Activated CD4-positive, CD25-positive, alpha-beta regulatory T cell (primary cell): Measurements from ENCODE around the gene GNB4.

ENCODE experiments used
- DNase-seq, 4 experiments: peaks; one replicate each; lab custom pipeline; 2025; lab: John Stamatoyannopoulos, UW

GNB4 gene

GRCh38 chr3:179451265-179452175 lies at the start of gene GNB4:
Gene GNB4 (minus strand): TSS chr3:179451470. CDS start chr3:179426200, 25,270 bp downstream.
- peak in 2 of 4 experiments; percentile 2 to 9 for DNase-seq

DNA sequence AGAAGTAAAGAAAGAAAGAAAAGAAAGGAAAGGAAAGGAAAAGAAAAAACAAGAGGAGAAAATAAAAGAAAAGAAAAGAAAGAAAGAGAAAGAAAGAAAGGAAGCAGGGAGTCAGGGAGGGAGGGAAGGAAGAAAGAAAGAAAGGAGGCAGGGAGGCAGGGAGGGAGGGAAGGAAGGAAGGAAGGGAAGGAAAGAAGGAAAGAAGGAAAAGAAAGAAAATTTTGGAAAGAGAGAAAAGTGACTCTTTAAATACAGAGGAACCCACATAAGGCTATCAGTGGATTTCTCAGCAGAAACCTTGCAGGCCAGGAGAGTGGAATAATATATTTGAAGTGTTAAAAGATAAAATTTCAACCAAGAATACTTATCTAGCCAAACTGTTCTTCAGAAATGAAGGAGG lies 44.2 kb upstream of the GNB4 start:
- DNase-seq: no peak

- no peak for DNase-seq
Observed at GRCh38 chr3:179493260-179493659, 42.0 kb upstream of the GNB4 start.

DNA sequence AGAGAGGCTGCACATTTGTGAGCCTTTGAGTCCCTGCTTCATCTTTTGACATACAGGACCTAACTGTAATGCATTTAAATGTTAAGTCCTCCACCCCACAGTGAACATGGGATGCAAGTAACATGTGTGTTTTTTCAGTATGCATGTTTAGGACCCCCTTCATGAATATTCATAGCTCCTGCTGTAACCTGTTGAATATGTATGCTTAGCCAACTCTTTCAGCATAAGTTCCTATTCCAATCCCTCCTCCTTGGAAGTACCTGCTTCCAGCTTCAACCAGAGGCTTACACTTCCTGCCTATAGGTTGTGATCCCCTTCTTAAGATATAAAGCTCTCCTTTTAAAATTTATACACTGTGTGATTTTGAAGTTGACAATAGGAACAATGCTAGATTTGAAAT lies 36.9 kb upstream of the GNB4 start:
- DNase-seq: no peak

DNA sequence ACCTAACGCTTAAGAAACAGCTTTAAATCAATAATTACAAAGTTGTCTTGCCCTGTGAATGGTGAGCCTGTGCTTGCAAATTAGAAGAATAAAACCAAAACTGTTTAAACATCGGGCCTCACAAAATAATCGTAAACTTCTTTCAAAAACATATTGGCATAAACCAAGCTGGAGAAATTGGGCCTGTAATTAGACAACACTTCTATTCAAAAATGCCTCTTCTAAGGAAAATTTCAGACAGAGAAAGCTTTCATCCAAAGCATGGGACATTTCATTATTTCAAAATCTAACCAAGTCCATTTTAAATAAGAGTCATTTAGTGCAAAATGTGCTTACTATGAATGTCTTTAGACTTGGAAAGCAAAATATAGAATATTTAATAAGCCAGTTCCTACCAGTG lies 35.5 kb upstream of the GNB4 start:
- DNase-seq: no peak

DNA sequence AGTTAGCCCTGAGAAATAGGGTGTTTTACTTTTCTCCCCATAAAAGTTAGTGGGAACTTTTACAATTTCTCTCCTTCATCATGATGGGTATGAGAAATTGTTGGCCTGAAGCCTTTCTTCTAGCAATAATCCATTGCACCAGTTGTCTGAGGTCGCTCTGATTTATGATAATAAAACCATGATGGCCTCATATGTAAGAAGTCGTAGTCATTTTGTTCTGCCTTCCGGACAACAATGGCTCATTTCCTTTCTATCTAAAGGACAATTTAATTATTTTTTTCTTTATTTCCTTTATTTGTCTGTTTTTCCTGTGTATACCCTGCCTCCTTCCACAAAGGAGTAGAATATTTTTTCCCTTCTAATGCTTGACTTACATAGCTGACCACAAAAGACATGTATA lies 31.6 kb upstream of the GNB4 start:
- DNase-seq: no peak

DNA sequence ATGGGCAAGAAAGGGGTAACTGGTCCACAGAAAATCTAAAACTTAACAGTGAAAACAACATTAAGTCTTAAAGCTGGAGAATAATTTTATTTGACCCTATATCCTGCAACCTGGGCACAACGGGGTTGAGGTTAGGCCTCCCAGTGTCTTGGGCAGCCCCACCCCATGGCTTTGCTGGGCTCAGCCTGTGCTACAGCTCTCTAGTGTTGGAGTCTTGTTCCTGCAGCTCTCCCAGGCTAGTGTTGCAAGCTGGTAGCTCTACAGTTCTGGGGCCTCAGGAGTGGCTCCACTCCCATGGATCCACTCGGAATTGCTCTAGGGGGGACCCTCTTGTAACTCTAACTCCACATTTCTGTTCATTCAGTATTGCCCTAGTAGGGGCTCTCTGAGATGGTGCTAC lies 24.9 kb upstream of the GNB4 start:
- DNase-seq: no peak

DNA sequence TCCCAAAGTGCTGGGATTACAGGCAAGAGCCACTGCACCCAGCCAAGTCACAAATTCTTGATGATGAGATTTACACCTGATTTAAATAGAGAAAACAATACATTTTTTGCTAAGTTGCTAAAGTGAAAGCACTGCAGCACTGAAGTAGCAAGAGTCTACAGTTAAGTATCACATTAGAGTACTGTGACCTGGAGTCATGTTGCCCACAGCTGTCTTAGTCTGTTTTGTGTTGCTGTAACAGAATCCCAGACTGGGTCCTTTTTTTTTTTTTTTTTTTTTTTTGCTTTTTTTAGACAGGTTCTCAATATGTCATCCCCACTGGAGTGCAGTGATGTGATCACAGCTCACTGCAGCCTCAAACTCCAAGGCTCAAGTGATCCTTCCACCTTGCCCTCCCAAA lies 23.2 kb upstream of the GNB4 start:
- no peak for DNase-seq

- DNase-seq: no peak
Observed at GRCh38 chr3:179473565-179473964, 22.3 kb upstream of the GNB4 start.

- no peak for DNase-seq
Observed at GRCh38 chr3:179464323-179465092, 13.2 kb upstream of the GNB4 start.

DNA sequence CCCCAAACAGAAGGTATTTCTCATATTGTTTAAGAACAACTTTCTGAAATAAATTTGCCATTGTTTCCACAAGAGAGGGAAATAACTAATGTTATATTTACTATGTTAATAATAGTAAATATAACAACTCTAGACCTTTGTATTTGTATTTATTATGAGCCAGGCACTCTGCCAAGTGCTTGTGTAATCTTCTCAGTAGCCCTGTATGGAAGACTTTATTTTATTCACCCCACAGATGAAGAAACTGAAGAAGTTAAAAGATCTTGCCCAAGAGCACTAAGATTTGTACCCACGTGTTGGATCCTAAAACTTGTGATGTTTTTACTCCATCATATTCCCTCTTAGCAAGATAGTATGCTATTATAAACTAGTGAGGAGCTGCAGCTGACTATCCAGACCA lies 12.0 kb upstream of the GNB4 start:
- DNase-seq: no peak

DNA sequence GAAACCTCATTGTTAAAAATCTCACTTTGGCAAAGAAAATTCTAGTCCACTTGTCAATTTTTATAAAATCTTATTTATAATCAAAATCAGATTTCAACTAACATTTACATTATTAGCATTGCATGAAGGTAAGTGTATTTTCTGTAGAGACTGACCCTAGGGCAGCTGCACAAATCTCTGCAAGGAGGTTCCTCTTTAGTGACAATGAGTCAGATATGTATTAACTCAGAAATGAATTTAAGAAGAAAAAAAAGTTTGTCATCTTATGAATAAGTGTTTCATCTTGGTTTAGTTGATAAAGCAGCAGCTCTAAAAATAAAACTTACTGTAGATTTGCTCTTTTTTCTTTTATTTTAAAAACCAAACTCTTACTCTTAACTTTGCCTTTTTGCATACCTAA lies 9.0 kb upstream of the GNB4 start:
- DNase-seq: no peak

GRCh38 chr3:179455954-179456353 lies 4.7 kb upstream of the GNB4 start:
- DNase-seq: no peak

DNA sequence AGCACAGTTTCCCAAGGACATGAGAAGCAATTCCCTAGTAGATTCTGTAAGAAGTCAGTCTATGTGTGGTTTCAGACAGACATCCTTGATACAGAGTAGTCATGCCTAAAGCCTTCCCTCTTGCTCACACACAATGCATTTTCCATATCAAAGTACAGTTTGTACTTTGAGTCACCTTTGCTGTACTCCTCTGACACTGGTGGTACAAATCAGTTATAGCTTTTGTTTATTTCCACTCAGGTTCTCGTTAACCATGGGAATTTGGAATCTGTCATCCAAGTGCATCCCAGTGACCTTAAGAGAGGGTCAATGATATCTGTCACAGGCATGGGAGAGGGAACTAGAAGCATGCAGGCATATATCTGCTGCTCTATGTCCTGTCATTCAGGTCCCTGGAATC lies 3.6 kb upstream of the GNB4 start:
- DNase-seq: no peak

- no peak for DNase-seq
Observed at GRCh38 chr3:179453967-179454366, 2.7 kb upstream of the GNB4 start.

DNA sequence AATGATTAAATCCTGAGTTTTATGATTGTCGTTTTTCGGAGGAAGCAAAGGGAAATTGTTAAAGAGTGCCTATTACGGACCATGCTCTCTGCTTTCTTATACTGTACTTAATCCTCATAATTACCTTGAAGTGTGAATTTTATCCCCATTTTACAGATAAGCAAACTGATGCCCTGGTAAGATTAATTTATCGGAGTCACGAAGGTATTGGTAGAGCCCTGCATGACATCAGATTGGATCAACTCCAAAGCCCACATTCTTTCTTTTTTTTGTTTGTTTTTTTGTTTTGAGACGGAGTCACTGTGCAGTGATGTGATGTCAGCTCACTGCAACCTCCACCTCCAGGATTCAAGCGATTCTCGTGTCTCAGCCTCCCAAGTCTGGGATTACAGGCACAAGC lies 1.6 kb upstream of the GNB4 start:
- no peak for DNase-seq

- no peak for DNase-seq
Observed at GRCh38 chr3:179452176-179452564, 900 bp upstream of the GNB4 start.

GRCh38 chr3:179450901-179451264 lies 387 bp downstream of the GNB4 start:
- no peak for DNase-seq

- no peak for DNase-seq
Observed at GRCh38 chr3:179450261-179450701, 989 bp downstream of the GNB4 start.

GRCh38 chr3:179449636-179450035 lies 1.6 kb downstream of the GNB4 start:
- no peak for DNase-seq

DNA sequence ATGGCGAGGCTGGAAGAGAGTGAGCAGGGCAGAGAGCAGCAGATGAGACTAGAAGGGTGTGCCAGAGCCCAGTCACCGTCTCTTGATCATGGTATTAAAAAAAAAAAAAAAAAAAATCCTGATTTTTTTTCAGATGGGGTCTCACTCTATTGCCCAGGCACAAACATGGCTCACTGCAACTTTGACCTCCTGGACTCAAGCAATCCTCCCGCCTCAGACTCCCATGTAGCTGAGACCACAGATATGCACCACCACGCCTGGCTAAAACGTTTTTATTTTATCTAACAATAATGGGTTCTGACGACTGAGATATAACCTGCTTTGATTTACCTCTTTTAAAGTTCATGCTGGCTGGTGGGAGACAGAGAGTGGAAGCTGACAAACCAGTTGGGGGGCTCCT lies 4.0 kb downstream of the GNB4 start:
- no peak for DNase-seq

DNA sequence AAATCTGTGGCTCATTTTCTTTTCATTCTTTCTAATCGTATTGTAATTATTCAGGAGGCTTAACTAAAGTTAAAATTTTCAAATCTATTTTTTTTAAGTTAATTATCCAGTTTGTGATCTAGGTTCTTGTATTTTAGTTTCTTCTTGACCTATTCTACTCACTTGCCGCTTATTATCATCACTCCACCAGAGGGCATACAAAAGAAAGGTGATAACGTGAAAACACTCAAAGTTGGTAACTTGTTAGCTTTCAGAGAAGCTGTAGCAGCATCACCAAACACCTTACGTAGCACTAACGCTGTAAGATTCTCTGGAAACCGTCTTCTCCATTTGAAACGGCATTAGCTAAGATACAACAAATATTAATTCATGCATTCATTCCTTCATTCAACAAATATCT lies 4.8 kb downstream of the GNB4 start:
- DNase-seq: no peak

DNA sequence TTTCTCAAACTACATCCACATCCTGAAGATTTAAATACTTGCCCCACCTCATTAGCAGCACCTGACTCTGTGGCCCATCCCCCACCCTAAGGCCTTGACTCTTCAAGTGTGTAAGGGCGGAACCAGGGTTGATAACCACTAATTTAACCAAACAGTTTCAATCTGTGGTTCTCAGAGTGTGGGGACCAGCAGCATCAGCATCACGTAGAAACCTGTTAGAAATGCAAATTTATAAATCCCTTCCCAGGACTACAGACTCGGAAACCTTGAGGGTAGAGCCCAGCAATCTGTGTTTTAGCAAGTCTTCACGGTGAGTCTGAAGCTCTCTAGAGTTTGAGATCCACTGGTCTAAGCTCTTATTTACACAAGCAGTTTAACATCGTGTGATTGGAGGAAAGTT lies 12.4 kb downstream of the GNB4 start:
- DNase-seq: peak in 1 of 4 experiments; percentile 1
